AG08396 (cell line): ENCODE results near the gene PCMTD2.
"Not testable (repeated sequence)": the region's sequence is repeated elsewhere in the genome, so short reads cannot be mapped to it uniquely, and the experiment has no call there.

Experiments used
- DNase-seq: peaks from one replicate; pipeline ENCODE4 v3.0.0; 2012; ENCODE audit warnings: low spot score, mixed read lengths

PCMTD2 gene

DNA sequence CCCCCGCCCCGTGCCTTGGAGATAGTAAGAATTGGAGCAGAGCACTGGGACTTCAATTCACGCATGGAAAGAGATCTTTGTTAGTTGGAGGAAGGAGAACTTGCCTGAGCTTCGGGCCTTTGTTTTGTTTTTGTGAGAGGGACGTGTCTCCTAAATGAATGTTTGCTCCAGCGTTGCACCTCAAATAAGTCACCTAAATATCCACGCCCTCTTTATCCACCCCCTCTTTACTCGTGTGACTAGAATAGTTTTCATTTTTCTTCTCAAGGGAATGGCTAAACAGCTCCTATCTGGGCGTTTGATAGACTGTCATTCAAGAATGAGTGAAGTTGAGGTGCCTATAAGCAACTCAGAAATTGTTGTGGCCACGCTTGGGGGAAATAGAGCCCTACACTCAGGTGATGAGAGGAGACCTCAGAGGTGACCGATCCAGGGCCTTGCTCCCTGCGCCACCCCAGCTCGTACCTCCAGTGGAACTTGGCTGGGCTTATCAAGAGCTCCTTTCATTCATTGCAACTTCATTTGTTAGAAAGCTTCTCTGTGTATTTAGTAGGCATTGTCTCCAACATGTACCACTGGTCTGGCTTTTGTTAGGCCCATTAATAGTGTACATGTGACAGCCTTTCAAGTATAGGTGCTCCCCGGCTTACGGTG lies 861 bp downstream of the PCMTD2 start:
- no peak for DNase-seq

- no peak for DNase-seq
Observed at GRCh38 chr20:64257107-64257757, 1.7 kb downstream of the PCMTD2 start.

DNA sequence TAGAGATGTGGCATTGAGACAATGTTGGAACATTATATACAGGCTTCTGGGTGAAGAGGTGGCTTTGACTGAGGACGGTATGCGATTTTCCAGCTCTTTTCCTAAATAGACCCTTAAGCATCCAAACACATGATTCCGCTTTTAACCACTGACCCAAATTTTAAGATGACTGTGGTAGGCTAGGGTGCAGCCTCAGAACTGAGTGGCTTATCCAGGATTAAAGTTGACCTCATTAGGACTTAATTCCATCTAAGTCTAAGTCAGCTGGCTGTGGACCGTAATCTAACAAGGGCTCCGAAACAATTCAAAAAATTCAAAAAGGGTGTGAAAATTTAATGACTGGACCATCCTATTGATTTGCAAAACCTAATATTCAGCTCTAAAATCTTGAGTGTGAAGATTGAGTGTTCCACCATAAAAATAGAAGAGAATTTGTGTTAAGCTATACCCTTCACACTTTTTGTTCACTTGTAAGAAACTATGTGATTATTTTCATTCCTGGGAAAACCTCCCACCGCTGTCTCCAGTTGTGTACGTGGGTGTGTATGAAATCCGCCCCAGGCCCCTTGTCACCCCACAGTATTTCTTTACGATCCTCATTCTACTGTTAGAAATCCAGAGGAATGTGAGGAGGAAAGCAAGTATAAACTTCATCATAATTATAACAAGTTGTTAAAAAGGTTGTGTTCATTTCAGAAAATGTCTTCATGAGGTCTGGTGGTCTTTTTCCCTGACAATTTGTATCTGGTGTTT lies 2.7 kb downstream of the PCMTD2 start:
- no peak for DNase-seq

- no peak for DNase-seq
Observed at GRCh38 chr20:64260239-64260638, 4.7 kb downstream of the PCMTD2 start.

- peak; percentile 39 for DNase-seq
Observed at GRCh38 chr20:64261138-64261537, 5.6 kb downstream of the PCMTD2 start.

DNA sequence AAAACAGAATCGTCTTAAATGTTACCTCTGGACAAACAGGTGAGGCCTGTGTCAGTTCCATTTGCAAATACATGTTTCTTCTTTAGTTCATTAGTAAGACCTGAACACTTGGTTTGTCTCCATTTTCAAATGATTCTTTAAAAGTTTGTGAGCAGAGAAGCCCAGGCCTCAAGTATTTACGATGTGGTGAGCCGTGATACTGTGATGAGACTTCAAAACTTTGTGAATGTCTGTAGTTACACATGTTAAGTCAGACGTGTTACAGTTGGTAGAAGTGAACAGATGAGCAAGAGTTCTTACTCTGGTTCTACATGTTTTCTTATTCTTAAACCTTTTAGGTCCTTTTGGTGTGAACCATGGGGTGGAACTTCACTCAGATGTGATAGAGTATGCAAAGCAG lies 8.5 kb downstream of the PCMTD2 start:
- DNase-seq: no peak

DNA sequence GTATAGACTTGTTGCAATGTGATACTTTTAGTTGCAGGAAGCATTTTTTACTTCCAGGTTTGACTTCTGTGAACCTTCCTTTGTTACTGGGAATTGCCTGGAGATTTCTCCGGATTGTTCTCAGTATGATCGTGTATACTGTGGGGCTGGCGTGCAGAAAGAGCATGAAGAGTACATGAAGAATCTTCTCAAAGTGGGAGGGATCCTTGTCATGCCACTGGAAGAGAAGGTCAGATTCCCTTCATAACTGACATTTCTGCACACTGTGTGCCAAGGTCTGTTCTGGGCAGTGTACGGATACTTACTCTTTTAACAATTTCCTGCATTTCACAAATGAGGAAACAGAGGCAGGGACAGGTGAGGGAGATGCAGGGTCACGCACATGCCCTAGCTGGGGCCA lies 9.7 kb downstream of the PCMTD2 start:
- DNase-seq: no peak

- no peak for DNase-seq
Observed at GRCh38 chr20:64266988-64267387, 11.4 kb downstream of the PCMTD2 start.

GRCh38 chr20:64268174-64268573 lies 12.6 kb downstream of the PCMTD2 start:
- DNase-seq: no peak

- DNase-seq: peak; percentile 3
Observed at GRCh38 chr20:64269604-64270411, 14.3 kb downstream of the PCMTD2 start.

DNA sequence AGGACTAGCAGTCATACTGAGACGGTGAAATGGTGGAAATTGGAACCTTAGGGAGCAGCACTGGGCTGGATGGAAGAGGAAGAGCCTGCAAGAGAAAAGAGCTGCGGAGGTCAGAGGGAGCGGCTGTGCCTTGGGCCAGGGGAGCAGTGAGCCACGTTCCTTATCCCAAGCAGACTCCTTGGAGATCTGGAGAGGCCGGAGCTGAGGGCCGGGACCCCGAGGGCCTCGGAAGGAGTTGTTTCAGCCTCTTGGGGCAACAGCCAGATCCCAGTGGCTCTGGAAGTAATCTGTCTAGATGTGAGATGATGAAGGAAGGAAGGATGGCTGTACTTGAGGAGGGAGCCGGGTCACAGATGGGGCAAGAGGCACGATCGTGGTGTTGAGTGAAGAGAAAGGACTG lies 16.1 kb downstream of the PCMTD2 start:
- no peak for DNase-seq

DNA sequence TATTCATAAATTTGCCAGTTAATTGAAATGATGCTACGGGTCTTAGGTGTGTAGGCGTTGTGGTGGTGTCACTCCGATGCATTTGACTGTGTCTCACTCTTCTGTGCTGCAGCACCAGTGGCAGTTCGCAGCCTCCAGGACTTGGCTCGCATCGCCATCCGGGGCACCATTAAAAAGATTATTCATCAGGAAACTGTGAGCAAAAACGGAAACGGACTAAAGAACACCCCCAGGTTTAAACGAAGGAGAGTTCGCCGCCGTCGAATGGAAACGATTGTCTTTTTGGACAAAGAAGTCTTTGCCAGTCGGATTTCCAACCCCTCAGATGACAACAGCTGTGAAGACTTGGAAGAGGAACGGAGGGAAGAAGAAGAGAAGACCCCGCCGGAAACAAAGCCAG lies 17.6 kb downstream of the PCMTD2 start:
- no peak for DNase-seq

DNA sequence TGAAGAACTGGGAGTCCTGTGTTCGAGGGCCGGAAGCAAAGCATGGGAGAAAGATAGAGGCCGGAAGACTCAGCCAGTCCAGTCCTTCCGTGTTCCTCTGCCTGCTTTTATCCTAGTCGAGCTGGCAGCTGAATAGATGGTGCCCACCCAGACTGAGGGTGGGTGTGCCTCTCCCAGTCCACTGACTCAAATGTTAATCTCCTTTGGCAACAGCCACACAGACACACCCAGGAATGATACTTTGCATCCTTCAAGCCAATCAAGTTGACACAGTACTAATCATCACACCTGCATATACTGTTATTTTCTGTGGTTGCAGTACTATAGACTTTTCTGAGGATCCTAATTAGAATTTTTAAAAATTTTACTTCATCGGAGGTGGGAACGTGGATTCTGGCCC lies 21.3 kb downstream of the PCMTD2 start:
- DNase-seq: no peak

GRCh38 chr20:64277571-64278316 lies 22.2 kb downstream of the PCMTD2 start:
- no peak for DNase-seq

DNA sequence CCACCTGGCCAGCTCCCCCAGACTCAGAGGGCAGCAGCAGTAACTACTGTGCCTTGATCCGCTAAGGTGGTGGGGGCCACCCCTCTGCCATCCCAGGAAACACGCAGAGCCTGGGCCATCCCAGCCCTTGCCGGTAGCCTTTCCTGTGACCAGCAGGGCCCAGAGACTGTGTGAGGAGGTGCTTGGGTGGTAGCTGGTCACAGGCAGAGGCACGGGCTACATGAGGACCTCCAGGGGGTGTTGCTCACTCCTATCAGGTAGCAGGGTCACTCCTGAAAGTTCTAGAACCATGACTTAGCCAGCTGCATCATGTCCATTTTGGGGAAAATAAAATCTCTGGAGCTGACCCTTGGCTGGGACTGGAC lies 22.8 kb downstream of the PCMTD2 start:
- DNase-seq: no peak

DNA sequence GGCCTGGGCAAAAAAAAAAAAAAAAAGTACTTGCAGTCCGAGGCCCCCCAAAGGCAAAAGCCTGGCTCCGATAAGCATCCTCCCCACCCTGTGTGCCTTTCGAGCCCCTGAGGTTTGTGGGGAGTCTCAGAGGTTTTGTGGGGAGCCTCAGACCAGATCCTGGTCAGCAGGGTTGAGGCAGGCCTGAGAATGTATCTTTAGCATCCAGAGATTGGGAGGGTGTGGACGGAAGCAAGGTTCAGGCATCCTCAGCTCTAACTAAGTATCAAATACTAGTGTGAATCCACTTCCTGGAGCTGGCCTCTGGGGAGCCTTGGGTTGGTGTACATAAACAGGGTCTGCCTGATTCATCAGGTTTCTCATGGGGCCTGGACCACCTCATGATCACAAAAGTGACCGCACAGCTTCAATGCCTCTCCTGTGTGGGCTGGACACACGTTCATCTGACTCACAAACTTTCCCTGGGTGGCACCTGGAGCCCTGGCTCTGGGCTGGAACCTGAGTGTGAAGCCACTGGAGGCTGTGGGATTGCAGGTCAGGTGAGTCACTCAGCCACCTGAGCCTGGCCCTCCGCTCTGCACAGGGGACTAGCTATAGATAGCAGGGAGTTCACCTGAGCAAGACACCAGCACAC lies 24.4 kb downstream of the PCMTD2 start:
- no peak for DNase-seq

DNA sequence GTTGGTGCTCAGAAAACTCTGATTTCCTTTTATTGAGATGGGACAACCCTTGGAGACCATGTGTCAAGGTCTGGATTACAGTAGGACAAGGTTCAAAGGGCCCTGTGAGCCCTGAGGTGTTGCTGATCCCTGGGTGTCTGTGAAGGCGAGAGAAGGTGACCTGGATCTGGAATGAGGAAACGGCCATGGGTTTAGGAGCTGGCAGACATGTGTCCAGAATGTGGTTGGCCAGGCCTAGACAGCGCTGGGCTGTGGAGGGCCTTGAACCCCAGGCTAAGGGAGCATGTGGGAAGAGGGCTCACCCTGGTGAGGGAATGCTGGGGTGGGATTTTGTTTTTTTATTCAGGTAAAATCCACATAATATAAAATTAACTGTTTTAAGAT lies 24.9 kb downstream of the PCMTD2 start:
- no peak for DNase-seq

DNA sequence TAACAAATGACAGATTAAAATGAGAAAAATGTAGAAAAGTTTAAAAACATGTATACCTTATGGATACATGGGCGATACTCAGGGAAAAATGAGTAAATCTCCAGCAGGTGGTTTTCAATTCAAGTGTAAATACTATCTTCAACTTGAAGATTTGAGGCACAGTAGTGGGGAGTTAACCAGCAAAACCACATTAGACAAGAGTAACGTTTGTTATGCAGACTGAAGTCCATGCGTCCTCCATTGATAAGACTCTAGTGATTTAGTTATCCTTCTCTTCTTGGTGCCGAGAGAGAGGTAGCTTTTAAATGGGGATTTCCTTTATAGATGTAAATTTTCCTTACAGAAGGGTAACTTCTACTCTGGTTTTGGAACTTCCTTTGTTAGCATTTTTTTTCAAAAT lies 28.1 kb downstream of the PCMTD2 start:
- DNase-seq: no peak

GRCh38 chr20:64285579-64286446 lies 30.3 kb downstream of the PCMTD2 start:
- DNase-seq: not testable (repeated sequence)
